ENCODE results near the gene CXCR6. TPM values are rescaled to one million over a fixed set of nuclear protein-coding genes. Genes with fewer than 3 reads are reported as not detected.

CXCR6 gene
- total RNA-seq, 1 donor from 2014 or later = not detected

GRCh38 chr3:45917146-45917898 is 25.9 kb upstream of the CXCR6 start:
- Histone ChIP-seq H2AFZ (replicated peaks) (no peak overlapping the region), H3K27ac (no peak overlapping the region), H3F3A (ENCODE audit: low read depth) (no peaks in the 10 kb centered on the region), H3K36me3 (no peaks in the 10 kb centered on the region), H3K27me3 (no peaks in the 10 kb centered on the region), H3K4me2 (no peak overlapping the region), H3K4me1 (no peaks in the 10 kb centered on the region), H3K9me3 (ENCODE audit: low read depth) (no peaks in the 10 kb centered on the region), H3K4me3 (no peak overlapping the region), H4K20me1 (ENCODE audit: low read depth) (no peaks in the 10 kb centered on the region), H3K79me2 (ENCODE audit: low read depth) (no peaks in the 10 kb centered on the region), H3K9ac (no peak overlapping the region)
- Mint-ChIP-seq H3K4me3 (no peak overlapping the region), H3K36me3 (peaks cover 9% of the 10 kb centered on the region), H3K27ac (no peak overlapping the region), H3K27me3 (ENCODE audit: insufficient read depth, low read depth) (peaks cover 5% of the 10 kb centered on the region), H3K9me3 (no peaks in the 10 kb centered on the region), H3K4me1 (peaks cover 24% of the 10 kb centered on the region)
- TF ChIP-seq EZH2 (IDR thresholded peaks at IDR 0.05) (no peak), EZH2phosphoT487 (IDR thresholded peaks at IDR 0.05) (no peak)
- TF ChIP-seq, protein P1, sequence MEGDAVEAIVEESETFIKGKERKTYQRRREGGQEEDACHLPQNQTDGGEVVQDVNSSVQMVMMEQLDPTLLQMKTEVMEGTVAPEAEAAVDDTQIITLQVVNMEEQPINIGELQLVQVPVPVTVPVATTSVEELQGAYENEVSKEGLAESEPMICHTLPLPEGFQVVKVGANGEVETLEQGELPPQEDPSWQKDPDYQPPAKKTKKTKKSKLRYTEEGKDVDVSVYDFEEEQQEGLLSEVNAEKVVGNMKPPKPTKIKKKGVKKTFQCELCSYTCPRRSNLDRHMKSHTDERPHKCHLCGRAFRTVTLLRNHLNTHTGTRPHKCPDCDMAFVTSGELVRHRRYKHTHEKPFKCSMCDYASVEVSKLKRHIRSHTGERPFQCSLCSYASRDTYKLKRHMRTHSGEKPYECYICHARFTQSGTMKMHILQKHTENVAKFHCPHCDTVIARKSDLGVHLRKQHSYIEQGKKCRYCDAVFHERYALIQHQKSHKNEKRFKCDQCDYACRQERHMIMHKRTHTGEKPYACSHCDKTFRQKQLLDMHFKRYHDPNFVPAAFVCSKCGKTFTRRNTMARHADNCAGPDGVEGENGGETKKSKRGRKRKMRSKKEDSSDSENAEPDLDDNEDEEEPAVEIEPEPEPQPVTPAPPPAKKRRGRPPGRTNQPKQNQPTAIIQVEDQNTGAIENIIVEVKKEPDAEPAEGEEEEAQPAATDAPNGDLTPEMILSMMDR (IDR thresholded peaks at IDR 0.05) = no peak
- DNase-seq (ENCODE audit: low spot score) = no peak

DNA sequence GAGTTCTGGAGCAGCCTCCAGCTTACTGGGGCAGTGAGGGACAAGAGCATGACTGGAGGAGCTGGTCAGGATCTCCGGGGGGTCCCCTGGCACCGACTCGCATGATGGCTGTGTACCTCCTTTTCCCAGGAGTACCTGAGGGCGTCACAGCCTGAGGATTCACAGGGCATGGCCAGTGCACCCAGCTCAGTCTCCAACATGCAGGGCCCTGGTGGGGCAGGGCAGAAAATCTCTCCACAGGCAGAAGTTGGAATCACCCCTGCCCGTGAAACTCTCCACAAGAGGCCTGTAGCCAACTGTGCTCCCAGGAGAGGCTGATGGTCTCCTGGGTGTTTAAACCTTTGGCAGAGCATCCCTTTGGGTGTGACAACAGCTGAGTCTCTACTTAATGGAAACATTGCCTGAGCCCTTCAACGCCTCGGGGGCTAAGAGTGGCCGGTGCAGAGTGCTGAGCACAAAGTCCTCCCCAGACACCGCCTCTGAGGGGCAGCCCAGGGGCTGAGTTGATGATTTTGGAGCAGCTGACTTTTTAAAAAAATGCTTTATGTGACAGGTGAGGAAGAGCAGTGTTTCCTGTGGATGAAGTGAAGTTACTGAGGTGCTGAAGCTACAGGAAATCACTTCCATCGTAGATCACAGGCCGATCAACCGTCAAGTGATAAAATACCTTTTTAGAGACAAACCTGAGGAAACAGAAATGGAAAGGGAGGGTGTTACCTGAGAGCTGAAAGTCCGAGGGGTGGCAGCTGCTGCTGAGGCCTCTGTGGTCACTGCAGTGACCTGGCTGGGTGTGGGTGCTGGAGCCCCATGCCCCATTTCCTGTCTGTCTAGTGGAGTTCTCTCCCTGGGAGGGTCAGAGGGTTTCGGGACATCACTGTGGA is 21.9 kb upstream of the CXCR6 start:
- Mint-ChIP-seq H3K4me1 (peaks cover 9% of the 10 kb centered on the region), H3K9me3 (no peaks in the 10 kb centered on the region), H3K36me3 (peaks cover 18% of the 10 kb centered on the region), H3K4me3 (no peak overlapping the region), H3K27me3 (ENCODE audit: insufficient read depth, low read depth) (no peaks in the 10 kb centered on the region), H3K27ac (no peak overlapping the region)
- Histone ChIP-seq H2AFZ (replicated peaks) (no peak overlapping the region), H3K9ac (no peak overlapping the region), H3K4me2 (no peak overlapping the region), H3K79me2 (ENCODE audit: low read depth) (no peaks in the 10 kb centered on the region), H3K4me3 (no peak overlapping the region), H3K36me3 (no peaks in the 10 kb centered on the region), H3K27me3 (no peaks in the 10 kb centered on the region), H3K9me3 (ENCODE audit: low read depth) (no peaks in the 10 kb centered on the region), H3K27ac (no peak overlapping the region), H4K20me1 (ENCODE audit: low read depth) (no peaks in the 10 kb centered on the region), H3K4me1 (no peaks in the 10 kb centered on the region), H3F3A (ENCODE audit: low read depth) (no peaks in the 10 kb centered on the region)
- TF ChIP-seq EZH2 (IDR thresholded peaks at IDR 0.05) = no peak
- TF ChIP-seq, protein P1 (IDR thresholded peaks at IDR 0.05) = no peak
- TF ChIP-seq EZH2phosphoT487 (IDR thresholded peaks at IDR 0.05) = no peak
- DNase-seq (ENCODE audit: low spot score) = no peak

GRCh38 chr3:45922039-45922326 is 21.3 kb upstream of the CXCR6 start:
- Mint-ChIP-seq H3K4me3 (no peak overlapping the region), H3K27ac (no peak overlapping the region), H3K9me3 (no peaks in the 10 kb centered on the region), H3K4me1 (peaks cover 5% of the 10 kb centered on the region), H3K36me3 (peaks cover 18% of the 10 kb centered on the region), H3K27me3 (ENCODE audit: insufficient read depth, low read depth) (no peaks in the 10 kb centered on the region)
- DNase-seq (ENCODE audit: low spot score) = no peak
- Histone ChIP-seq H3K27ac (no peak overlapping the region), H3K36me3 (no peaks in the 10 kb centered on the region), H3K4me3 (no peak overlapping the region), H2AFZ (replicated peaks) (no peak overlapping the region), H3K4me2 (no peak overlapping the region), H3K9me3 (ENCODE audit: low read depth) (no peaks in the 10 kb centered on the region), H3F3A (ENCODE audit: low read depth) (no peaks in the 10 kb centered on the region), H4K20me1 (ENCODE audit: low read depth) (no peaks in the 10 kb centered on the region), H3K4me1 (no peaks in the 10 kb centered on the region), H3K27me3 (no peaks in the 10 kb centered on the region), H3K9ac (no peak overlapping the region), H3K79me2 (ENCODE audit: low read depth) (no peaks in the 10 kb centered on the region)
- no peak for TF ChIP-seq EZH2phosphoT487 (IDR thresholded peaks at IDR 0.05)
- no peak for TF ChIP-seq EZH2 (IDR thresholded peaks at IDR 0.05)
- TF ChIP-seq, protein P1 (IDR thresholded peaks at IDR 0.05) = no peak
